OCI-LY7 (cell line): ENCODE results near the gene ARSD. TPM values are rescaled to one million over a fixed set of nuclear protein-coding genes. Genes with fewer than 3 reads are reported as not detected.

Experiments used
- BruUV-seq: library from RNA; stranded (reverse); fragments of 400-500 nt; replicated peaks from 2 replicates; lab custom pipeline; 2021; lab: Mats Ljungman, UMichigan
- CTCF ChIA-PET: fragments of 300-600 bp; sonication (Branson Sonifier 250); formaldehyde crosslinking; loops from one replicate; lab custom pipeline; 2022; ENCODE audit warnings: antibody characterized with exemption; ENCODE audit not compliant: unreplicated experiment; lab: Charles Lee
- POLR2A ChIA-PET: fragments of 300-600 bp; sonication (Branson Sonifier 250); formaldehyde crosslinking; loops from one replicate; lab custom pipeline; 2022; ENCODE audit warnings: antibody characterized with exemption; lab: Charles Lee
- DNase-seq: peaks from one replicate; pipeline ENCODE4 v3.0.0-alpha.2; 2015; ENCODE audit warnings: low spot score
- H2AFZ ChIP-seq: fragments of 200-600 bp; sonication (generic), shearing (Covaris generic); 2 replicates; pipeline ENCODE4 v1.6.1; 2014; ENCODE audit warnings: mild to moderate bottlenecking, antibody characterized with exemption, low read length, moderate library complexity
- H3K27ac ChIP-seq: fragments of 200-600 bp; sonication (generic); 2 replicates; pipeline ENCODE4 v1.5.1; 2014; ENCODE audit warnings: mixed run types, low read depth, mild to moderate bottlenecking, moderate library complexity, low read length, inconsistent platforms; ENCODE audit not compliant: poor library complexity, severe bottlenecking
- H3K36me3 ChIP-seq: fragments of 200-600 bp; sonication (generic); 2 replicates; pipeline ENCODE4 v1.6.1; 2014; ENCODE audit warnings: mild to moderate bottlenecking, antibody characterized with exemption, low read length, moderate library complexity, mixed read lengths; ENCODE audit not compliant: insufficient read depth
- H3K4me1 ChIP-seq: fragments of 200-600 bp; sonication (generic); 2 replicates; pipeline ENCODE4 v1.5.1; 2014; ENCODE audit warnings: mild to moderate bottlenecking, low read length; ENCODE audit not compliant: insufficient read depth, poor library complexity, severe bottlenecking
- H3K4me2 ChIP-seq: fragments of 200-600 bp; sonication (generic); 2 replicates; pipeline ENCODE4 v1.6.1; 2014; ENCODE audit warnings: mild to moderate bottlenecking, low read length
- H3K4me3 ChIP-seq: fragments of 200-600 bp; sonication (generic); 2 replicates; pipeline ENCODE4 v1.5.1; 2014; ENCODE audit warnings: mild to moderate bottlenecking, low read depth, low read length; ENCODE audit not compliant: poor library complexity, severe bottlenecking
- H3K79me2 ChIP-seq: fragments of 200-600 bp; sonication (generic); 2 replicates; pipeline ENCODE4 v1.6.1; 2016; ENCODE audit warnings: low read depth, mild to moderate bottlenecking, low read length, moderate library complexity, mixed read lengths; ENCODE audit not compliant: insufficient read depth
- H3K9me2 ChIP-seq: fragments of 200-600 bp; sonication (generic); 2 replicates; pipeline ENCODE4 v1.6.1; 2016; ENCODE audit warnings: mild to moderate bottlenecking, low read length, mixed read lengths; ENCODE audit not compliant: insufficient read depth
- H3K9me3 ChIP-seq: fragments of 200-600 bp; sonication (generic); 2 replicates; pipeline ENCODE4 v1.6.1; 2014; ENCODE audit warnings: mild to moderate bottlenecking, mixed run types, low read length, mixed read lengths
- H4K20me1 ChIP-seq: fragments of 200-600 bp; sonication (generic); 2 replicates; pipeline ENCODE4 v1.6.1; 2014; ENCODE audit warnings: mild to moderate bottlenecking, antibody characterized with exemption, low read length, moderate library complexity, mixed read lengths; ENCODE audit not compliant: insufficient read depth
- EZH2phosphoT487 ChIP-seq: fragments of 200-600 bp; sonication (generic); IDR thresholded peaks from 2 replicates; pipeline ENCODE4 v1.6.1; 2018; ENCODE audit warnings: low read depth, borderline replicate concordance, mild to moderate bottlenecking, mixed run types, antibody characterized with exemption, low read length, moderate library complexity, mixed read lengths
- intact Hi-C: fragments of 100-400 bp; cut with micrococcal nuclease; formaldehyde crosslinking; loops from one replicate; pipeline ENCODE4 v1.10.0; 2022; ENCODE audit not compliant: unreplicated experiment
- total RNA-seq, 2 experiments: library from RNA; depleted of rRNA in 1 of 2; stranded (reverse); fragments of >200 nt in 1 of 2; shearing (Covaris generic) in 1 of 2; gene quantifications; 2 replicates each; pipeline ENCODE4 v1.2.3, GENCODE V29; 2014 to 2022
- TF ChIP-seq, protein P1 (sequence below): fragments of 200-600 bp; sonication (generic); conservative IDR thresholded peaks from 2 replicates; pipeline ENCODE4 v1.5.1; 2014; ENCODE audit warnings: mild to moderate bottlenecking, antibody characterized with exemption, low read length, moderate library complexity, mixed read lengths

The ARSD gene
- total RNA-seq, 2 experiments from 2014 or later: not detected

DNA sequence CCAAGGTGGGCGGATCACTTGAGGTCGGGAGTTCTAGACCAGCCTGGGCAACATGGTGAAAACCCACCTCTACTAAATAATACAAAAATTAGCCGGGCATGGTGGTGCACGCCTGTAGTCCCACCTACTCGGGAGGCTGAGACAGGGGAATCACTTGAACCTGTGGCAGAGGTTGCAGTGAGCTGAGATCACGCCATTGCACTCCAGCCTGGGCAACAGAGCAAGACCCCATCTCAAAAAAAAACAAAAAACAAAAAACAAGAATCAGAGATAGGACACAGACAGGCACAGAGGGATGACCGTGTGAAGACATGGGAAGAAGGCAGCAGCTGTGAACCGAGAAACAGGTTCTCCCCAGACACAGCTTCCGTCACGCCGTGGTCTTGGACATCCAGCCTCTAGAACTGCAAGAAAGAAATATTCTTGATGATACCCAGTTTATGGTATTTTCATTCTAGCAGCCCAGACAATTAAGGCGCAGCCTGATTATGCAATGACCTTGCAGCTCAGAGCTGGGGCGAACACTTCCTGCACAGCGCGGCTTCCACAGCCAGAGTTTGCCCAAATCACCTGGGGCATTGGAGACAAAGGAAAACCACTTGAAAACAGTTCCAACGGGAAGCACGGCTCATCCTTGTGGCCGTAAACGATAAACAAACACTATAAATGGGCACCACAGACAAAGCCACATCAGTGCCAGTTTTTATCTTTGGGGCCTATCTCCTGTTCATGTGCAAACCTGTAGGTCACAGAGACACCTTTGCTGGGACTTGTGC is 4.2 kb upstream of the ARSD start:
- Histone ChIP-seq H3K79me2 (no peaks in the 10 kb centered on the region), H3K27ac (no peak overlapping the region), H3K4me3 (no peak overlapping the region), H3K9me2 (no peaks in the 10 kb centered on the region), H3K36me3 (no peaks in the 10 kb centered on the region), H4K20me1 (no peaks in the 10 kb centered on the region), H3K4me2 (no peak overlapping the region), H2AFZ (no peak overlapping the region), H3K4me1 (no peaks in the 10 kb centered on the region), H3K9me3 (no peaks in the 10 kb centered on the region)
- no peak for TF ChIP-seq EZH2phosphoT487
- TF ChIP-seq, protein P1, sequence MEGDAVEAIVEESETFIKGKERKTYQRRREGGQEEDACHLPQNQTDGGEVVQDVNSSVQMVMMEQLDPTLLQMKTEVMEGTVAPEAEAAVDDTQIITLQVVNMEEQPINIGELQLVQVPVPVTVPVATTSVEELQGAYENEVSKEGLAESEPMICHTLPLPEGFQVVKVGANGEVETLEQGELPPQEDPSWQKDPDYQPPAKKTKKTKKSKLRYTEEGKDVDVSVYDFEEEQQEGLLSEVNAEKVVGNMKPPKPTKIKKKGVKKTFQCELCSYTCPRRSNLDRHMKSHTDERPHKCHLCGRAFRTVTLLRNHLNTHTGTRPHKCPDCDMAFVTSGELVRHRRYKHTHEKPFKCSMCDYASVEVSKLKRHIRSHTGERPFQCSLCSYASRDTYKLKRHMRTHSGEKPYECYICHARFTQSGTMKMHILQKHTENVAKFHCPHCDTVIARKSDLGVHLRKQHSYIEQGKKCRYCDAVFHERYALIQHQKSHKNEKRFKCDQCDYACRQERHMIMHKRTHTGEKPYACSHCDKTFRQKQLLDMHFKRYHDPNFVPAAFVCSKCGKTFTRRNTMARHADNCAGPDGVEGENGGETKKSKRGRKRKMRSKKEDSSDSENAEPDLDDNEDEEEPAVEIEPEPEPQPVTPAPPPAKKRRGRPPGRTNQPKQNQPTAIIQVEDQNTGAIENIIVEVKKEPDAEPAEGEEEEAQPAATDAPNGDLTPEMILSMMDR: no peak
- CTCF ChIA-PET: no interaction called here
- POLR2A ChIA-PET: no interaction called here
- intact Hi-C loops: no loop called here
- DNase-seq: no peak
- BruUV-seq: no TSS peak

DNA sequence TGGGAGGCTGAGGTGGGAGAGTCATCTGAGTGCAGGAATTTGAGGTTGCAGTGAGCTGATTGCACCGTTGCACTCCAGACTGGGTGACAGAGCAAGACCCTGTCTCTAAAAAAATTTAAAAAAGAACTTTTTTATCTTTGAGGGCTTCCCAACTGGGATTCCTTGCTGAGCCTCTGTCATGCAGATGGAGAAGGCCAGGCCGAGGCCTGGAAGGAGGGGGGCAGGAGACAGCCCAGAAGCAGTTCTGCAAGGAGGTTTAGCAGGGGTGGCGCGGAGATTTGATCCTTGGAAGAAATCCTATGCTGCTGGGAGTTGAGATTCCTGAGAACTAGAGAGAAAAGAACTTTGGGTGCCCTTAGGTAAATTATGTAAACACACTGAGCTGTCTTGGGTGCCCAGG is 2.5 kb upstream of the ARSD start:
- Histone ChIP-seq H3K4me2 (no peak overlapping the region), H2AFZ (no peak overlapping the region), H3K79me2 (no peaks in the 10 kb centered on the region), H3K9me2 (no peaks in the 10 kb centered on the region), H3K27ac (no peak overlapping the region), H4K20me1 (no peaks in the 10 kb centered on the region), H3K9me3 (no peaks in the 10 kb centered on the region), H3K36me3 (no peaks in the 10 kb centered on the region), H3K4me1 (no peaks in the 10 kb centered on the region), H3K4me3 (no peak overlapping the region)
- CTCF ChIA-PET: no interaction called here
- POLR2A ChIA-PET: no interaction called here
- no peak for DNase-seq
- intact Hi-C loops: no loop called here
- TF ChIP-seq, protein P1: no peak
- TF ChIP-seq EZH2phosphoT487: no peak
- no TSS peak for BruUV-seq

DNA sequence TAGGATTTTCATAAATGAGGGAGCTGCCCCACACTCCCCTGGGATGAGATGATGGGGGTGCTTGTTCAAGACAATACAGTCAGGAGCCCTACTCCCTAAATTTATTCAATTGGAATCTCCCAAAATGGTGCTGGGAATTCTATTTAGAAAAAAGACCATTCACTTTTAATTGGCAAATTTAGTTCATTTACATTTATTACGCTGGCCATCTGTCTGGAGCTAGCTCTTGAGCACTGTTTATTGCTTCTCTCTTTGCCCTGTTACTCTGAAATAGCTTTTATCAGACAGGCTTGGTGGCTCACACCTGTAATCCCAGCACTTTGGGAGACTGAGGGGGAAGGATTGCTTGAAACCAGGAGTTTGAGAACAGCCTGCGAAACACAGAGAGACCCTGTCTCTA is 2.0 kb upstream of the ARSD start:
- DNase-seq: no peak
- intact Hi-C loops: no loop called here
- H4K20me1 ChIP-seq: no peaks in the 10 kb centered on the region
- no peak overlapping the region for H3K27ac ChIP-seq
- ChIA-PET POLR2A (no interaction called here), CTCF (no interaction called here)
- no peak overlapping the region for H3K4me3 ChIP-seq
- H3K36me3 ChIP-seq: no peaks in the 10 kb centered on the region
- no TSS peak for BruUV-seq
- no peaks in the 10 kb centered on the region for H3K9me2 ChIP-seq
- H3K4me2 ChIP-seq: no peak overlapping the region
- no peak overlapping the region for H2AFZ ChIP-seq
- TF ChIP-seq, protein P1: no peak
- TF ChIP-seq EZH2phosphoT487: no peak
- H3K9me3 ChIP-seq: no peaks in the 10 kb centered on the region
- H3K79me2 ChIP-seq: no peaks in the 10 kb centered on the region
- no peaks in the 10 kb centered on the region for H3K4me1 ChIP-seq
